G401.6 (cell line): ENCODE measurements around the gene PTPRB.

Source experiments
- FAIRE-seq: peaks from 2 replicates; lab custom pipeline; 2012; peaks lifted over from hg19 to GRCh38; lab: Jason Lieb, UNC

The PTPRB gene

GRCh38 chr12:70590549-70591226 is 46.5 kb downstream of the PTPRB start:
- FAIRE-seq: no peak

- FAIRE-seq: peak; percentile 39
Measured at GRCh38 chr12:70590051-70590450, 47.2 kb downstream of the PTPRB start.

- no peak for FAIRE-seq
Measured at GRCh38 chr12:70584332-70584731, 52.9 kb downstream of the PTPRB start.

GRCh38 chr12:70583251-70583650 is 54.0 kb downstream of the PTPRB start:
- FAIRE-seq: no peak

- FAIRE-seq: no peak
Measured at GRCh38 chr12:70581208-70581607, 56.0 kb downstream of the PTPRB start.

- no peak for FAIRE-seq
Measured at GRCh38 chr12:70577283-70577634, 60.0 kb downstream of the PTPRB start.

GRCh38 chr12:70576341-70577282 is 60.6 kb downstream of the PTPRB start:
- peak; percentile 95 for FAIRE-seq

GRCh38 chr12:70571705-70572268 is 65.4 kb downstream of the PTPRB start:
- no peak for FAIRE-seq

GRCh38 chr12:70571029-70571428 is 66.2 kb downstream of the PTPRB start:
- no peak for FAIRE-seq

GRCh38 chr12:70561550-70561949 is 75.7 kb downstream of the PTPRB start:
- no peak for FAIRE-seq

- FAIRE-seq: no peak
Measured at GRCh38 chr12:70560671-70561070, 76.6 kb downstream of the PTPRB start.

- no peak for FAIRE-seq
Measured at GRCh38 chr12:70559390-70559789, 77.8 kb downstream of the PTPRB start.

GRCh38 chr12:70557583-70558191 is 79.5 kb downstream of the PTPRB start:
- no peak for FAIRE-seq

- FAIRE-seq: no peak
Measured at GRCh38 chr12:70556179-70556869, 80.9 kb downstream of the PTPRB start.

- no peak for FAIRE-seq
Measured at GRCh38 chr12:70555081-70555480, 82.1 kb downstream of the PTPRB start.

GRCh38 chr12:70553391-70553859 is 83.8 kb downstream of the PTPRB start:
- FAIRE-seq: no peak

GRCh38 chr12:70551731-70552130 is 85.5 kb downstream of the PTPRB start:
- no peak for FAIRE-seq

- FAIRE-seq: no peak
Measured at GRCh38 chr12:70550180-70550577, 87.0 kb downstream of the PTPRB start.

- no peak for FAIRE-seq
Measured at GRCh38 chr12:70549340-70550179, 87.7 kb downstream of the PTPRB start.

GRCh38 chr12:70543444-70543843 is 93.8 kb downstream of the PTPRB start:
- no peak for FAIRE-seq

GRCh38 chr12:70540996-70541395 is 96.2 kb downstream of the PTPRB start:
- no peak for FAIRE-seq
